ENCODE measurements around the gene SAMM50.
A peak's percentile ranks its signal among the peaks of the same experiment; 100 is the strongest.

The SAMM50 gene

DNA sequence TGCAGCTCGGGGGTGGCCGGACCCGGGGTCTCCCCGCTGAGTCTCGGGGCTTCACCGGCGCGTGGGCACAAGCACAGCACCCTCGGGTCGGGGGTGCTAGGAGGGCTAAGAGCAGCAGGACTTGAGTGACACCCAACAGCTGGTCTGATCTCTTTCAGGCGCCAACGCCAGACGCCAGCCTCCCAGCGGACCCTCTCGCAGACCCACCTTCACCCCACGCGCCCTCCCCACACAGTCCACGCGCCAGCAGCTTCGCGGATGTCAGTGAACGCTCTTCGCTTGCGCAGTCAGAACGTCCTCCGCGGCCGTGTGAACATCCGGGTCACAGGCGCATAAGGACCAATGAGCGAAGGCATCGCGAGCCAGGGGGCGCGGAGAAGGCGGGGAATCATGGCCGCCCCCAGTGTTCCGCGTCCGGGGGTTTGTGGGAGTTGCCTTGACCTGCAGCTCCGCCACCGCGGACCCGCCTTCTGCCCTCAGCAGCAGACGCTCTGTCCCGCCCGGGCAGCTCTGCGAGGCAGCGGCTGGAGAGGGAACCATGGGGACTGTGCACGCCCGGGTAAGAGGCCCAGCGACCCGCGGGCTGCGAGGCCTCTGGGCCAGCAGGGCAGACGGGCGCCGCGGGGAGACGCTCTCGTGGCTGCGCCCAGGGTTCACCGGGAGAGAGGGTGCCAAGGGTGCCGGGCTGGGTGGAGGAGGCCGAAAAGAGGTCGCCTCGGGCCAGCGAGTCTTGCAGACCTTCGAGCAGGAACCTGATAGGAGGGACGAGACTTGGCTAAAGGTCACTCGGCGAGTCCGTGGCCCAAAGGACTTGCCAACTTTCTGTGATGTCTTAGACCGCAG is at the start of gene SAMM50:
TSS of gene SAMM50 (plus strand) at position 403 of the 843 bp plus-strand sequence. CDS start at position 539, 136 bp downstream.
- peak; percentile 72 for DNase-seq

DNA sequence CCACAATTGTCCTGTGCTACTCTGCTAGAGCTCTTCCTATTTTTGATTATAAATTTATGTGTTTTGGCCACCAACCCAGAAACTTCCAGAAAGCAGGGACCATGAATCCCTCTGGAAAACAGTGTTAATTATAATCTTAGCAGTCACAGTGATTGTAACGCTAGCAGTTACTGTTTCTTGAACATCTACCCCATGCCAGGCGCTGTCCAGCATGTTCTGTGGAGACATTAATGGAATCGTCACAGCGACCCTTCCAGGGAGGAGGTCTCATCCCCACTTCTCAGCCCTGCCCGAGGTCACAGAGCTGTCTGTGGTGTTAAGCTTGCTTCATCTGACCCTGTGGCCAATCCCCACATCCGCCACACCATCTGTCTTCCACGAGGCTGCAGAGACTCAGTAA is 49.6 kb upstream of the SAMM50 start:
- DNase-seq = no peak

DNA sequence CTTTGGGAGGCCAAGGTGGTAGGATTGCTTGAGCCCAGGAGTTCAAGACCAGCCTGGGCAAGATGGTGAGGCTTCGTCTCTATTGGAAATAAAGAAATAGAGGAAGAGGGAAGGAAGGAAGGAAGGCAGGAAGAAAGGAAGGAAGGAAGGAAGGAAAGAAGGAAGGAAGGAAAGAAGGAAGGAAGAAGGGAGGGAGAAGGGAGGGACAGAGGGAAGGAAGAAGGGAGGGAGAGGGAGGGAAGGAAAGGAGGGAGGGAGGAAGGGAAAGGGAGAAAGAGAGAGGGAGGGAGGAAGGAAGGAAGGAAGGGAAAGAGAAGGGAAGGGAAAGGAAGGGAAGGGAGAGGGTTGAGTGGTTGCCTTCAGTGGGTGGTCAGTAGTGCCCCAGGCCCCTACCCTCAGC is 45.5 kb upstream of the SAMM50 start:
- no peak for DNase-seq

DNA sequence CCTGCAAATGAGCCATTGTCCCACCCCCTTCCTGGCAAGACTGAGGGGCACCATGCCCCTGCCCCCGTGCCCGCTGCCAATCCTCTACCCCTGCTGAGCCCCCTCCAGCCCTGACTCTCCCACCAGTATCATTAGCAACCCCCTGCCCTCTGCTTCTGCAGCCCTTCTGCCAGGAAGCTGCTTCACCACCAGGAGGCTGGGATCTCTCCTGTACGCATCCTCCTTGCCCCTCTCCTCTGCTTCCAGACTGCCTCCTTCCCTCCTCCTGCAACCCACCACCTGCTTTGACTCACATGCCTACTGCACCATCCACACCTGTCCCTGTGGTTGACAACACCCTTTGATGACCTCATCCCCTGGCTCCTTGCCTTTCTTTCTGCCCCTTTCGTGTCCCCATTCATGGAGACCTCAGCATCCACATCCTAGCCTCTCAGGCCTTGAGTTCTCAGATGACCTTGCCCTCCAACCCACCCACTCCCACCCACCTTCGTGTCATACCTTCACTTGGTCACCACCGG is 45.0 kb upstream of the SAMM50 start:
- no peak for DNase-seq

GRCh38 chr22:43911351-43911750 is 43.9 kb upstream of the SAMM50 start:
- DNase-seq = no peak

DNA sequence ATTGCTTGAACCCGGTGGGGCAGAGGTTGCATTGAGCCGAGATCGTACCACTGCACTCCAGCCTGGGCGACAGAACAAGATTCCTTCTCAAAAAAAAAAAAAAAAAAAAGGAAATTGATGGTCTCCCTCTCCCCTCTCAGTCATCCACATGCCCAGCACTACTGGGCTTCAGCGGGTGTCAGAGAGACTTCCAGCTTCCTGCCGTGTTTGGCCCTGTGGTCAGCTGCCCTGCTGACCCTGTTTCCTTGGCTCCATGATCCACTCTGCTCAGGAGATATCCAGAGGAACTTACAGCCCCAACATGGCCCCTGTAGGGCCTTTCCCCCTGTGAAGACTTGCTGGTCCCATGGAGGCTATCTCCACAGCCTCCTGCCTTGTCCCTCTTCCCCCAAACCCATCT is 37.7 kb upstream of the SAMM50 start:
- no peak for DNase-seq

GRCh38 chr22:43919106-43919973 is 35.9 kb upstream of the SAMM50 start:
- no peak for DNase-seq

- no peak for DNase-seq
Observed at GRCh38 chr22:43921370-43921769, 33.9 kb upstream of the SAMM50 start.

DNA sequence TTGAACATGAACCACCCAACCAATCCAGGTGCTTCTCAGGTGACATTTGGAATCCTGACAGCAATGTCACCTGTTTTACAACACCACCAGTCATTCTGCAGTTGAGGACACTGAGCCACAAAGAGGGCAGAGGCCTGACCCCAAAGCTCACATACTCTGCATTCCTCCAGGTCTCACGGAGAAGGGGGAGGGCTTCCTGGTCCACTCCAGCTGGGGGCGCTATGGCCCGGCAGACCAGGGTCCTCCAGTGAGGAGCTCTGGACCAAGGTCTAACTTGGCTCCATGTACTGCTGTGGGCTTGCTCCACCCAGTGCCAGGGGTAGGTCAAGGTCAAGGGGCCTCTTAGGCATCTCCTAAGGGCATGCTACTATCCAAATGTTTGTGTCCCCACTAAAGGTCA is 33.1 kb upstream of the SAMM50 start:
- DNase-seq = no peak

GRCh38 chr22:43923191-43923590 is 32.1 kb upstream of the SAMM50 start:
- no peak for DNase-seq

DNA sequence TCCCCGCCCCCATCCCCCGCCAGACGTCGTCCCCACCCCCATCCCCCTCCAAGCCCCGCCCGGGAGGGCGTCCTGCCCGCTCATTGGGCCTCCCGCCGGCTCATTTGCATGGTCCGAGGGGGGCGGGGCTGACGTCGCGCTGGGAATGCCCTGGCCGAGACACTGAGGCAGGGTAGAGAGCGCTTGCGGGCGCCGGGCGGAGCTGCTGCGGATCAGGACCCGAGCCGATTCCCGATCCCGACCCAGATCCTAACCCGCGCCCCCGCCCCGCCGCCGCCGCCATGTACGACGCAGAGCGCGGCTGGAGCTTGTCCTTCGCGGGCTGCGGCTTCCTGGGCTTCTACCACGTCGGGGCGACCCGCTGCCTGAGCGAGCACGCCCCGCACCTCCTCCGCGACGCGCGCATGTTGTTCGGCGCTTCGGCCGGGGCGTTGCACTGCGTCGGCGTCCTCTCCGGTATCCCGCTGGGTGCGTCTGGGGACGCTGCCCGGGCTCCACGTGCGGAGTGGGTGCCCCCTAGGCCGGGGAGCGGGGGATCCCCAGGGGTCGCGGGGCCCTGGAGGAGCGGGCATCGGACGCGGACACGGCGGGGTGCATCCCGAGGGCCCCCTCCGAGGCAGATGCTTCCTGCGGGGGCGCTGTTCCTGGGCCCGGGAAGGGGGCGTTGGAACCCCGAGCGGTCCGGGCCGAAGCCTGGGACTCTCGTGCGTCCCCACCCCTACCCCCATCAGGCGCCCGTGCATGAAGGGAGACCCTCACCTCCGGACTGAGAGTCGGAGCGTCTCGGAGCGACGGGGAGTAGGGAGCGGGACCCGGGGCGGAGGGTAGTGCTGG is 31.4 kb upstream of the SAMM50 start, which contains the start of gene PNPLA3:
TSS of gene PNPLA3 (plus strand) at position 175 of the 834 bp plus-strand sequence. CDS start at position 282, 107 bp downstream.
- DNase-seq = peak; percentile 65

DNA sequence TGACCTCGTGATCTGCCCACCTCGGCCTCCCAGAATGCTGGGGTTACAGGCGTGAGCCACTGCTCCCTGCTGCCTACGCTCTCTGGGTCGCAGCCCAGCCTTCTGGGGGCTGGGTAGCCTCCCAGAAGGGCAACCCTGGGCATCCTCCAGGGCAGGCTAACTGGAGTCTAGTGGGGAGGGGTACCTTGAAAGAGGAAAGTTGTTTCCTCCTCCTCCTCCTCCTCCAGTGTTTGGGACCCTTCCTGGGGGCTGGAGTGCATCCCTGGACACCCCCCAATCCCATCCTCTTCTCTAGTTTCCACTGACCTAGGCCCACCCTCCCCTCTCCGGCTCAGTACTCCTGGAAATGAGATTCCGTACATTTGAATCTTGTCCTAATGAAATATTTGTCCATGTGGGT is 30.4 kb upstream of the SAMM50 start:
- DNase-seq = no peak

DNA sequence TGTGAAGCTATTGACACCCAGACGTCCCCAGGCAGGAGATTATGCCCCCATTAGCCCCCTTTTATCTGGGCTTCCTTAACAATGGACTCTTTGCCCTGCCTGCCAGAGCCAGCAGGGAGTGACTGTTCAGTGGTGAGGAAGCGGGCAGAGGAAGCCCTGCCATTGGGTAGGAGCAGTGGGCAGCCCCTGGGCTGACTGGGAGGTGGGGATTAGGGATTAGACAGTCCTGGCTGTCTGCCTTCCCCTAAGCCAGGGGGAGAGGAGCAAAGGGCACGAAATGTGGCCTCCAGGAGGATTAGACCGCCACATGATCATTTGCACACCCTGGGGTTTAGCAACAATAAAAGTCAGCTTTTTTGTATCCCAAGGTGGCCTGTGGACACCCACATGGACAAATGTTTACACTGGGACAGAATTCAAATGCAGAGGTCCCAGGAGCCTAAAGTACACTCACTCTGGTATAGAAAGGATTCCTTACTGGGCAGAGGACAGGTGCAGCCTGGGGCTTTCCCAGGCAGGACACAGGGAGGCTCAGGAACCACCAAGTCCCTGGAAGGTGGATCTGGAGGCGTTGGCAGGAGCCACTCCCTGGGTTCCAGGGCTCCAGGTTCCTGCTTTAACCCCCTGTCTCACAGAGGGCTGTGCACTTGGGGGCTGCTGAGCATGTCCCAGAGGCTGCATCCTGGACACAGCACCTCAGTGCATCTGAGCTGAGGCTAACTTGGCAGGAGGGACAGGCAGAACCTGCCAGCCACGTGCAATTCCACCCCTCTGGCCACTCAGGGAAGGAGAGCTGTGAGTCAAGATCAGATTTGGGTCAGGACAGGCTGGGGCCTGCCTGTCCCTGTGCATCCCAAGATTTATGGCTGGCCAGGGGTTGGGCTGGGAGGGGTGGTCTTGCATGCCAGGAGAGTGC is 29.6 kb upstream of the SAMM50 start:
- DNase-seq = no peak

DNA sequence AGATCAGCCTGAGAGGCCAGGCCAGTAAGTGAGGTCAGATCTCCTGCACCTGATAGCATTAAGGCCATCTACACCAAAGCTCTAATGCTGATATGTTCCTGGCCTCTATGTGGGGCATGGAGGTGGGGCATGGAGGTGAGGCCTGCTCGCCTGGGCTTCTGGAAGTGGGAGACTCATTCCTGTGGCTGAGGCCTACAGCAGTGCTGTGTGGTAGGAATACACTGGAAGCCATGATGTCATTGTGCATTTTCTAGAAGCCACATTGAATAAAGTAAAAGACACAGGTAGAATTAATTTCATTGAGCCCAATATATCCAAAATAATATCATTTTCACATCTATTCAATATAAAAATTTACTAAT is 28.9 kb upstream of the SAMM50 start:
- DNase-seq = no peak

GRCh38 chr22:43928468-43928867 is 26.8 kb upstream of the SAMM50 start:
- no peak for DNase-seq

GRCh38 chr22:43928908-43929307 is 26.3 kb upstream of the SAMM50 start:
- no peak for DNase-seq

- DNase-seq = no peak
Observed at GRCh38 chr22:43931771-43932170, 23.5 kb upstream of the SAMM50 start.

DNA sequence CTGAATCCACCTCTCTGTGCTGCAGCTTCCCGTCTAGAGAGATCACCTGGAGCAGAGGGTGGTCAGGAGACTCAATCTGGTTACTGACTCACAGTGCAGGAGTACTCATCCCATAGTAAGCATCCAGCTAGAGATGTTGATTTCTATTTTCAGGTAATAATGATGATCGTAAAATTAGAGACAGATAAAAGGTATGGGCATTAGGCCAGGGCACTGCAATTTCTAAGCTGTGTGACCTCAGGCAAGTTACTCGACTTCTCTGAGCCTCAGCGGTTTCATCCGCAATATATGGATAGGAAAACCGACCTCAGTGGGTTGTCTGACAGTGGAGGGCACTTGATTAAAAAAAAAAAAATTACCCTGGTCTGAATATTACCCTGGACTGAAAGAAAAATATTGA is 13.8 kb upstream of the SAMM50 start:
- DNase-seq = no peak

DNA sequence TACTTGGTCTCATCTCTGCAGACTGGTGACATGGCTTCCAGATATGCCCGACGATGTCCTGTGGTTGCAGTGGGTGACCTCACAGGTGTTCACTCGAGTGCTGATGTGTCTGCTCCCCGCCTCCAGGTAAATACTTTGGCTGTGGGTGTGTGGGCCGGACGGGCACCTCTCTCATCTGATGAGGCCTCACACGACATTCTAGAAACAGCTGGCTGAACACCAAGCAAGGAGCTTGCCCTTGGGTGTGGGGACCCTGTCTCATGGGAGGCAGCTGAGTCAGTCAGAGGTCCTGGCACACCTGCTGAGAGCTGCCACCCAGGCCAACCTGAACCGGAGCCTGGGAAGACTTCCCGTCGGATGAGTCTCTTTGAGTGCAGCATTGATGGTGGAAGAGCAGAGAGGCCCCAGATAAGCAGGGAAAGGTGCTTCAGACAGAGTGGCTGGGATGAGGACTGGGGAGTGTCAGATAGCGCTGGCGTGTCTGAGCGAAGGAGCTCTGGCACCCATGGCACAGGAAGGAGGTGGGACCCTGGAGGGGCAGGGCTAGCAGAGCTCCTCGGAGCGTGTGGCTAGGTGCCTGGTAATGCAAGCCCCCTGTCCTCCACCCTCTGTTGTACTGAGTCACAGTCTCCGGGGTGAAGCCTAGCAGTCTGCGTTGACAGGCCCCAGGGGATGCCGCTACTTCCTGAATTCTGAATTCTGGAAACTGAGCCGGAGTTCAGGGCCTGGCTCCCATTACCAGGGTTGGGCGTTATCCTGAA is 10.4 kb upstream of the SAMM50 start:
- DNase-seq = no peak

DNA sequence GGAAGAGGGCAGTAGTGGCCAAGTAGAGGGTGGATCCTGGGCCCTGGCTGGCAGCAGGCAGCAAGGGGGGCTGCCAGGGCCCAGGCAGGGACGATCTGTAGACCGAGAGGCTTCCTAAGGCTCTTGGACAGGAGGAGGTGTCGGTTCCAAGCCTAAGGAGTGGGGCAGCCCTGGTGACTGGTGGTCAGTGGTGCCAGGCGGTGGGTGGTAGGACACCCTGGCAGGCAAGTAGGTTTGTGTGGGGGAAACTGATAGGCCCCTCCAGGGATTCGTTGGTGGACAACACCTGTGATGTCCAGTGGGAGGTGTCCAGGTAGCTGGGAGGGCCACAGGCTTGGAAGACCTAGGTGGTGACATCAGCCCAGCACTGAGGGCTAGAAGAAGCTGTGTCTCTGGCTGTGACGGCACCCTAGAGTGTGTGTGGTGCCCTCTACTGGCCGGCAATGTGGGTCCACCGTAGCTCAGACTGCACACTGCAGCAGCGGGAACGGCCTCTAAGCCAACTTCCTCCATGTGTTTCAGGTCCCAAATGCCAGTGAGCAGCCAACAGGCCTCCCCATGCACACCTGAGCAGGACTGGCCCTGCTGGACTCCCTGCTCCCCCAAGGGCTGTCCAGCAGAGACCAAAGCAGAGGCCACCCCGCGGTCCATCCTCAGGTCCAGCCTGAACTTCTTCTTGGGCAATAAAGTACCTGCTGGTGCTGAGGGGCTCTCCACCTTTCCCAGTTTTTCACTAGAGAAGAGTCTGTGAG is 9.4 kb upstream of the SAMM50 start:
- peak; percentile 62 for DNase-seq
